Activated CD4-positive, alpha-beta T cell treated with anti-CD3 and anti-CD28 coated beads for 1 hour (primary cell): ENCODE data around the gene GOLT1A.

ENCODE experiments used
- DNase-seq: peaks from one replicate; pipeline ENCODE4 v3.0.0-alpha.2; 2020

Gene GOLT1A

DNA sequence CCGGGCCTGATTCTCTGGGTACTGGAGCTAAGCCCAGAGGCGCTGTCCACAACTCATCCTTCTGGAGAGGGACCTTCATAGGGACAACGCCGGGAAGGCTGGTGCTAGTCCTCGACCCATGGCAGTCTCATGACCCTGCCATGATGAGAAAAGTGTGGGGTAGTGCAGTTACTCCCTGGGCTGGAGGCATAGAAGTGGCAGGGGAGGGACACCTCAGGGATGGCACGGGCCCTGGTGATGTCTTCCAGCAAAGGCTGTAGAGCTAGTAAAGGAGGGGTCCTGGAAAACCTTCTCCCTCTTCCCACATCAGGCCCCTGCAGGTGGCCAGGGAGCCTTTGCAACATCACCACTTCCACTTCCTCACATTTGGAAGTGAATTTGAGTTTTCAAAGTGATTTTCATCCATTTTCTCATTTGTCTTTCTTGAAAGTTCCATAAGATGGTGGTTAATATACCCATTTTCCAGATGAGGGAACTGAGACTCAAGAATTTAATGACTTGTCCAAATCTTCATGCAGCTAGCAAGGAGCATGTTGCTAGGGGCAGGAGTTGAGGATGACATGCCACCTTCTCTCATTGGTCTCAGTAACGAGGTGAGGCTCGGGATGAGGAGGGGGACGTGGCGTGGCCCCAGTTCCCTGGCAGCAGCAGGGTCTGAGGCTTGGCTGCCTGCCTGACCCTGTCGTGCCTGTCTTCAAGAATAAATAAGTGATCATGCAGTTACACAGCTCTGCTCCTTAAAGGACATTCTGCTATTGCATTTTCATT lies 3.3 kb upstream of the GOLT1A start:
- no peak for DNase-seq

- no peak for DNase-seq
These were observed 2.4 kb upstream of the GOLT1A start for GRCh38 chr1:204216236-204216635.

DNA sequence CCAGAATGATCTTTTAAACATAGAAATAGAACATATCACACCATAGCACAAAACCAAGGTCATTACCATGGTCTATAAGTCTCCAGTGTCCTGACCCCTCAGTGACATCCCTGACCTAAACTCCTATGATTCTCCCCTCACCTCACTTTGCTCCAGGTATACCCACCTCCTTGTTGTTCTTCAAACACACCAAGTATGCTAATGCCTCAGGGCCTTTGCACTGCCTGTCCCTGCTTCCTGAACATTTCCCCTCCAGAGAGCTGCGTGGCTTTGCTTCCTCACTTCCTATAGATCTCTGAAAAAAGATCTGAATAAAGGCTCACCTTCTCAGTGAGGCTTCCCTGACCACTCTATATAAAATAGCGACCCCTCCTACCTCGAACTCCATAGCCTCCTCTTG lies 1.1 kb downstream of the GOLT1A start:
- no peak for DNase-seq

DNA sequence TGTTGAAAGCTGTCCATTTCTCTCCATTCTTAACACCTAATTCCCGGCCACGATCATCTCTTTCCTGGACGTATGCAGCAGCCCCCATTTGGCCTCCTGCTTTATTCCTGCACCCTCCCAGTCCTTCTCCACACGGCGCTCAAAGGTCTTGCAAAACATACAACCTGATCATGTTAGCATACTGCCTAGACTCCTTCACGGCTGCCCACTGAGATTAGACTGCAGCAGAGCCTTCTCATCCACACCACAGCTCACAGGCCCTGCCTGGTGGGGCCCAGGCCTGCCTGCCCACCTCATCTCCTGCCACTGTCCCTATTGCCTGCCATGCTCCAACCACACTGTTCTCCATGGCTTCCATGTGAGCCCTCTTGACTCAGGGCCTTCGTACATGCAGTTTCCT lies 2.7 kb downstream of the GOLT1A start:
- no peak for DNase-seq

DNA sequence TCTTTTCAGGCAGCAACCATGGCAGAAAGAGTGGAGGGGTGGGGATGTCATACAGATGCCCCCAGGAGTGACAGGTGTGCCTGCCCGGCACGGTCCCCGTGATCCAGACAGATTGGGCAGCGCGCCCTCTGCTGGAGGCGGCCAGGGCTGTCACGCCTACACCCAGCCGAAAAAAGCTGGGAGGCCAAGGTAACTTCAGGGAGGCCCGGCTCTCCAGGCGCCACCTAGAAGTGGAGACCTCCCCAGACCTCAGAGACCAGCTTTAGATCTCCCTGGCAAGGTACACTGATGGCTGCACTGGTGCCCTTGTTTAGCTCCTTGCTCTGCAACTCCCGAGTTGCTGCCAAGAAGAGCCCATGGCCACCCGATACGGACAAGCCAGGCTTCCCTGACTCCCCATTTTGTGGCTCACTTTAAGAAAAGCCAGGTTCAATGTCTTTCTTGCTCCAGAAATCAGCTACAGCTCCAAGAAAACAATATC lies 6.6 kb downstream of the GOLT1A start:
- peak; percentile 57 for DNase-seq

DNA sequence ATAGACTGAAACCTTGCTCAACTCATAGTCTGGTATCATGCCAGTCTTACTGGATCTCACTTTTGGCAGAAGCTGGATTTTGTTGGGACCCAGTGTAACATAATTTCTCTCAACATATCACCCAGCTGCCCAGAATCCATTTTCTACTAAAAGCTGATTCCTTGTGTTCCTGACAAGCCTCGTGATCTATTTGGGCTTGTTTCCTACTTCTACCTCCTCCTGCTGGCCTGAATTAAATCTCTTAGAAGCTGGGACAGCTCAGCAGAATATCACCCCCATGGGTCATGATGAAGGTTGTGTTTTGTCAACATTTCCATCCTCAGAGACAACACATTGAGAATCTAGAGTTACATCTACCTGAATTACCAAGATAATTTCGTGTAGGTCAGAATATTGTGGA lies 7.7 kb downstream of the GOLT1A start:
- DNase-seq, result no peak

DNA sequence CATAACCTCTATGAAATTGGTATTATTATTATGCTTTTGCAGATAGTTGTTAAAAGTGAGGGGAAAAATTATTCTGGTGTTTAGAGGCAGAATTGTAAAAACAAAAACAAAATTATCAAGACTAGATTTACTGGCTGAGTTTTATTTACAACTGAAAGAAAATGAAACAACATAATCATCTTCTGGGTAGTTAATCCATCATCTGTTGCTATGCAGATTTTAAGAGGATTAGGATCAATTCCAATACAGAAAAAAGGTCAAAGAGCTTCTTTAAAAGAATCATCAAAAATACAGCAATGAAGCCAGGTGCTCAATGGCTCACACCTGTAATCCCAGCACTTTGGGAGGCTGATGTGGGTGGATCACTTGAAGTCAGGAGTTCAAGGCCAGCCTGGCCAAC lies 8.3 kb downstream of the GOLT1A start:
- DNase-seq, result no peak

DNA sequence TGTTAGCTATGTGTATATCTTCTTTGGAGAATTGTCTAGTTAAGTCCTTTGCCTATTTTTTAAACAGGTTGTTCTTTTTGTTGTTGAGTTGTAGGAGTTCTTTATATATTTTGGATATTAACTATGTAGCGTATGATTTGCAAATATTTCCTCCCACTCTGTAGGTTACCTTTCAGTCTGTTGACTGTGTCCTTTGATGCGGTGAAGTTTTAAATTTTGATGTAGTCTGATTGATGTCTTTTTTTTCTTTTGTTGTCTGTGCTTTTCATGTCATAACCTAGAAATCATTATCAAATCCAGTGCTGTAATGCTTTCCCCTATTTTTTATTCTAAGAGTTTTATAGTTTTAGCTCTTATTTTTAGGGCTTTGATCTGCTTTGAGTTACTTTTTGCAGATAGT lies 8.8 kb downstream of the GOLT1A start:
- DNase-seq, result no peak

GRCh38 chr1:204203206-204203767 lies 10.5 kb downstream of the GOLT1A start:
- DNase-seq, result no peak

GRCh38 chr1:204202481-204202880 lies 11.3 kb downstream of the GOLT1A start:
- no peak for DNase-seq

DNA sequence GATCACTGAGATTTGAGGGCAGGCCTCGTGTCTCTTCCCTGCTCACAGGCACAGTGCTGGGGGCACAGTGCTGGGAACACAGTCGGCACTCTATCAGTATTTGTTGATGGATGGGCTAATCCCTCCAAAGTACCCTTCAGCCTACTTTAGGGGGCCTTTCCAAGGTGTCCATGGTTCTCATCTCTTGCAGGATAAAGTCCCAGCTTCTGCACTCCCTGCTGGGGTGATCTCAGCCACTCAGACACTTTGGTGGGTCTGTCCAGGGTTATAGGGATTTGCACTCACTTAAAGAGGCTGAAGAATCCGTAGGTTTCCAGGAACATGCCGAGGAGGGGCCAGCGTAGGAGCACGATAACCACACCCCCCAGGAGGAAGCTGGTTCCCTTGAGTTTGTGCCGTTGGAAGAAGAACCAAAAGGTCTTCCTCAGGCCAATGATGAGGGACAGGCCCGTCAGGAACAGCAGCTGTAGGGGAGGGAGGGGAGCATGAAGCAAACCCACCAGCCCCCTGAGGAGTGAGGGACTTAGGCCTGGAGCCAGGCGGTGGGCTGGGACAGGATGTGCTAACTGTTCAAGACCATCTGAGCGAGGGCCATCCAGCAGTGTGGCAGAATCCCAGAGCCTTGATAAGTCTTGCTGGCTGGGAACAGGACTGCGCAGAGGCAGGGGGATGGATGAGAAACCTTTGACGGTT lies 12.3 kb downstream of the GOLT1A start:
- DNase-seq, result no peak

- DNase-seq, result no peak
These were observed 14.2 kb downstream of the GOLT1A start for GRCh38 chr1:204199579-204199978.

DNA sequence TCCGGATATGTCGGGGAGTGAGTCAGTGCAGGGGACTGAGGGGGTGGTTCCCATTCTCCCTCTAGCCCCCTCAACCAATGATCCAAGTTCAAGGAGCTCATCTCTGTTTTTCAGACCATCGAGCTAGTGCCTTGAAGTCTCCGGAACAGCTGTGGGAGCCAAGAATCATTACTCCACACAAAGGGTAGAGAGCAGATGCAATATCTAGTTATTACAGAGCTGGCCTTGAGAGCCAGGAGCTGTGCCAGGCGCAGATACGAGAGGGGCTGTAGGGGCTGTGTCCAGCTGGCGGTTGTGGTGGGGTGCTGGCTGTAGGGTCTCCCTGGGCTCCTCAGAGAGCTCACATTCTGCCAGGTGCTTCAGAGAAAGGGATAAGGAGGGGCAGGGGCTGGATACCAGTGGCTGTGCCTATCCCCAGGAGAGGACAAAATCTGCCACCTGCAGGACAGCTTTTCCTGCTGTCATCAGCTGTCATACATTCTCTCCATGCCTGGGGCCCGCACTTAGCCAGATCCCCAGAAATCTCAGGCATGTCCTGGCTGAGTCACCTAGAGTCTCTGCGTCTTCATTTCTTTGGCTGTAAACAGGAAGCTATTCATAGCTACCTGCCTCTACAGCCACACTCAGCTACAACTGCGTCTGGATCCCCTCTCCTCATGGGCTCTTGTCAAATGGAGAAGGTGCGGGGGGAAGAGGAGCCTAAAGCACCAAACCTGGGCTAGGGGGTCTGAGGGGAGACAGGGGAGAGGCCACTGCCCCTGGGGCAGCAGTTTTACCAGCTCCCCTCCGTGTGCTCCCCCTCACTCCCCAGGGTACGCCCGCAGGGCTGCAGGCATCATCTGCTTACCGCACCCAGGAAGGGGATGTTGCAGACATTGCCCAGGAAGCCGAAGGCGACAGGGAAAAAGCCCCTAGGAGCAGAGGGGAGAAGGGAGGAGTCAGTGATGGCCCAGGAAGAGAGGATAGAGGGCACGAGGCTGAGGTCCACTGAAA lies 15.1 kb downstream of the GOLT1A start:
- DNase-seq, result no peak

DNA sequence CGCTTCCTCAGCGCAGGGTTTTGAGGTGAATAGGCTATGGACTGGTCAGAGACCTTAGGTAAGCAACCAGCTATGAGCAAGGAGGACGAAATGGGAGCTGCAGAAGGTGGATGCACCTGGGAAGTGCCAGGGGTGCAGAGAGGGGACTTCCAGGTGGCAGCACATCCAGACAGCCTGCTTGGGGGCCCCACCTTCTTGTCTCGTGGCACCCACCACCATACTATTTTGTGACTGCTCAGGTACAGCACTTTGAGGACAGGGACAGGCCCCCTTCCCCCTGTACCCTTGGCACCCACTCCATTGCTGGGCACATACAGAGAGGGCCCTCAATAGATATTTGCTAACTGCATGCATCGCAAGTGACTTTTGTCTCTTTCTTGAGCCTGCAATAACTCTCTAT lies 16.7 kb downstream of the GOLT1A start:
- DNase-seq, result no peak

- DNase-seq, result no peak
These were observed 17.6 kb downstream of the GOLT1A start, which contains the start of gene KISS1 for GRCh38 chr1:204196068-204196795. Gene KISS1 (minus strand): TSS chr1:204196491. CDS start chr1:204192876, 3,615 bp downstream.

DNA sequence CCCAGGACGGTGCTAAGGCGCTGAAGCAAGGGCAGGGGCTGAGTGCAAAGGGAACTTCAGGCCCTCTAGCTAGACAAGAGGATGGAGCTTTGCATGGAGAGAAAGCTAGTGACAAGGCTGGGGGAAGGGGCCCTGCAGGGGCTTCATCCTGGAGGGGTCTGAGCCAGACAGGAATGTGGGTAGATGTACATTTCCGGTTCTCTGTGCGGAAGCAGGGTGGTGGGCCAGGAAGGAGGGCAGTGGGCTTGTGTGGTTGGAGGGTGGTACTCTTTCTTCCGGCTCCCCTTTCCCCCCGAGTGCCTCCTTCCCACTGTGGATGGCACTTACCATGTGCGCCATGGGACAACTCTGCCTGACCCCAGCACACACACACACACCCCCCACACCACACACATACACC lies 19.0 kb downstream of the GOLT1A start:
- no peak for DNase-seq

- no peak for DNase-seq
These were observed 19.7 kb downstream of the GOLT1A start for GRCh38 chr1:204194080-204194479.

GRCh38 chr1:204192589-204193352 lies 21.0 kb downstream of the GOLT1A start:
- no peak for DNase-seq

DNA sequence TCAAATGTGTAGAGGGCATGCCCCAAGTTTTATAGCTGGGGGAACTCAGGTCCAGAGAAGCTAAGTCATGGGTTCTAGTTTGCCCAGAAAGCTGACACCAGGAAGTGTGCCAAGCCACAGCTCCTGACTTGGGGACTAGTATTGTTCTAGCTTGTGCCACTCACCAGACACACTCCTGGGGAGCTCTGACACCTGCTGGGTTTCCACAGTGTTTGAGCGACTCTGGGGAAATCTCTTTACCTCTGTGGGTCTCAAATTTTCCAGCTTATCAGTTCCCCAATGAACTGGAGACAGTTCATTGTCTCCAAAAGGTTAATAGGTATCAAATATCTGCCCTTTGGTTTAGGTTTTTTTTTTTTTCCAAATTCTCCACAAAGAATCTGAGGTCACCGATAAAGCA lies 21.7 kb downstream of the GOLT1A start:
- DNase-seq, result no peak

- DNase-seq, result no peak
These were observed 22.3 kb downstream of the GOLT1A start for GRCh38 chr1:204191456-204191855.
